Breast epithelium (tissue), 4 donors: ENCODE measurements around the gene WWOX. TPM values are rescaled to one million over a fixed set of nuclear protein-coding genes. Genes with fewer than 3 reads are reported as not detected.

Source experiments
- DNase-seq, 2 donors: peaks; one replicate each; pipeline ENCODE4 v3.0.0-alpha.2; 2019; ENCODE audit warnings: low spot score in 2 of 2
- H3K27ac ChIP-seq, 2 donors: fragments of 200-600 bp; sonication (generic) in 1 of 2; one replicate each; pipeline ENCODE4 v1.5.1; 2016 to 2019; ENCODE audit warnings: mild to moderate bottlenecking in 1 of 2
- H3K27me3 ChIP-seq, 2 donors: fragments of 200-600 bp; sonication (generic) in 1 of 2; one replicate each; pipeline versions ENCODE4 v1.5.1 to v1.6.0; 2017 to 2019; ENCODE audit warnings: control low read depth in 1 of 2, mild to moderate bottlenecking in 1 of 2
- H3K36me3 ChIP-seq: fragments of 200-600 bp; one replicate; pipeline ENCODE4 v1.5.1; 2019
- H3K4me1 ChIP-seq, 2 donors: fragments of 200-600 bp; sonication (generic); one replicate each; pipeline ENCODE4 v1.5.1; 2016 to 2019; ENCODE audit warnings: control low read depth in 1 of 2
- H3K4me3 ChIP-seq, 3 donors: fragments of 200-600 bp; sonication (generic); 1 replicate in 2 of 3; 2 replicates in 1 of 3; pipeline ENCODE4 v1.5.1; 2016 to 2019; ENCODE audit warnings: mild to moderate bottlenecking in 3 of 3, moderate library complexity in 2 of 3
- H3K9me3 ChIP-seq, 2 donors: fragments of 200-600 bp; sonication (generic) in 1 of 2; one replicate each; pipeline ENCODE4 v1.5.1; 2016 to 2019; ENCODE audit warnings: control low read depth in 1 of 2
- CTCF ChIP-seq, 3 donors: fragments of 450-650 bp; IDR thresholded peaks; one replicate each; pipeline ENCODE4 v1.5.1; 2016 to 2017; ENCODE audit warnings: antibody characterized with exemption in 3 of 3, mild to moderate bottlenecking in 3 of 3, moderate library complexity in 3 of 3
- POLR2A ChIP-seq: fragments of 450-650 bp; IDR thresholded peaks from one replicate; pipeline ENCODE4 v1.6.1; 2016; ENCODE audit warnings: antibody characterized with exemption, mild to moderate bottlenecking, moderate library complexity
- POLR2AphosphoS5 ChIP-seq, 3 donors: sonication (generic); formaldehyde crosslinking; IDR thresholded peaks; one replicate each; pipeline ENCODE4 v1.6.1; 2017; ENCODE audit warnings: antibody characterized with exemption in 3 of 3
- intact Hi-C: fragments of 100-400 bp; cut with DNase I; formaldehyde crosslinking; loops from one replicate; pipeline ENCODE4 v1.15.1; 2023; ENCODE audit warnings: low total_unique reads
- total RNA-seq, 3 donors: library from RNA; depleted of rRNA; stranded (reverse); fragments of >200 nt; gene quantifications; one replicate each; pipeline ENCODE4 v1.1.0, GENCODE V29; 2016

The WWOX gene
- total RNA-seq, 3 donors from 2014 or later, result 42.9 to 73.6 (median 43.4) TPM

- Histone ChIP-seq H3K4me1 (no peaks in the 10 kb centered on the region), H3K27me3 (no peaks in the 10 kb centered on the region), H3K36me3 (no peaks in the 10 kb centered on the region), H3K4me3 (no peak overlapping the region), H3K27ac (no peak overlapping the region), H3K9me3 (no peaks in the 10 kb centered on the region)
- TF ChIP-seq POLR2A, result no peak
- intact Hi-C loops, result no loop called here
- DNase-seq, result no peak
Observed at GRCh38 chr16:79100447-79100846, 1001.0 kb downstream of the WWOX start.

GRCh38 chr16:79101491-79101890 is 1002.0 kb downstream of the WWOX start:
- H3K27ac ChIP-seq, result no peak overlapping the region
- DNase-seq, result no peak
- TF ChIP-seq CTCF (IDR thresholded peaks at IDR 0.05), result no peak
- no peak for TF ChIP-seq POLR2A
- TF ChIP-seq POLR2AphosphoS5 (IDR thresholded peaks at IDR 0.05), result no peak
- intact Hi-C loops, result no loop called here
- H3K36me3 ChIP-seq, result no peaks in the 10 kb centered on the region
- no peaks in the 10 kb centered on the region for H3K27me3 ChIP-seq
- no peak overlapping the region for H3K4me3 ChIP-seq
- H3K9me3 ChIP-seq, result no peaks in the 10 kb centered on the region
- no peaks in the 10 kb centered on the region for H3K4me1 ChIP-seq

DNA sequence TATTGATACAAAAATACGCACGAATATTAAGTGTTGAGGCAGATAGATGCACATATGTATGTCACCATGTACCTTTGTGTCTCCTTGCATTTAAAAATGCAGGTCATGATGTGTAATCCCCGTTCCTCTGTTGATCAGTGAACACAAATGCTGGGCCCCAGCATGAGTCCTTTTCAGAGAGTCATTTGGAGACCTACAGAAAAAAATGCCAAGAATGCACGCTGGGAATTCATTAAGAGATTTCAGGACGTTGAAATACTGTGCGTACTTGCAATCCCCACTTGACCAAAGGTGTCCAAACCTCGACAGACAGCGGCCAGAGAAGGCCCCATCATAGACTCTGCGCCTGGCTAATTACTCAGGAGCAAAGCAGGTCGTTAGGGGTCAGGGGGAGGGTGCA is 1005.1 kb downstream of the WWOX start:
- no peaks in the 10 kb centered on the region for H3K4me1 ChIP-seq
- no peak for DNase-seq
- no peaks in the 10 kb centered on the region for H3K27me3 ChIP-seq
- no peaks in the 10 kb centered on the region for H3K9me3 ChIP-seq
- intact Hi-C loops, result no loop called here
- no peak overlapping the region for H3K27ac ChIP-seq
- H3K4me3 ChIP-seq, result no peak overlapping the region
- TF ChIP-seq POLR2AphosphoS5 (IDR thresholded peaks at IDR 0.05) (no peak), POLR2A (no peak), CTCF (IDR thresholded peaks at IDR 0.05) (no peak)
- no peaks in the 10 kb centered on the region for H3K36me3 ChIP-seq

DNA sequence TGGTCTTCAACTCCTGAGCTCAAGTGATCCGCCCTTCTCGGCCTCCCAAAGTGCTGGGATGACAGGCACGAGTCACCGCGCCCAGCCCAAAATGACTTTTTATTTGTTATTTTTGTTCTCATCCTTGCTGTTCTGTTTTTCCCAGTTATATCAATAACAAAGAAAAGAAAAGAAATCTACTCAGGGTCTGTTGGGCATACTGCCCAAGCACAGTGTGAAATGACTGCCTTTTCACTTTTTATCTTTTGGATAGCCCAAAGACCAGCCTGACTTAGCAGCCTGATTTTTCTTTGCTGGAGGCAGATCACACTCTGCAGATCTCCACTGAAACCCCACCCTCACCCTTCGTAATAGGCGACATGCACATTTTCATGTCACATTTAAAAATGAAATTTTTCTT is 1007.8 kb downstream of the WWOX start:
- Histone ChIP-seq H3K4me3 (no peak overlapping the region), H3K9me3 (no peaks in the 10 kb centered on the region), H3K27ac (no peak overlapping the region), H3K4me1 (no peaks in the 10 kb centered on the region), H3K27me3 (no peaks in the 10 kb centered on the region), H3K36me3 (no peaks in the 10 kb centered on the region)
- DNase-seq, result no peak
- intact Hi-C loops, result no loop called here
- no peak for TF ChIP-seq CTCF (IDR thresholded peaks at IDR 0.05)
- no peak for TF ChIP-seq POLR2A
- TF ChIP-seq POLR2AphosphoS5 (IDR thresholded peaks at IDR 0.05), result no peak

GRCh38 chr16:79109771-79110170 is 1010.3 kb downstream of the WWOX start:
- Histone ChIP-seq H3K27ac (no peak overlapping the region), H3K4me1 (no peaks in the 10 kb centered on the region), H3K9me3 (no peaks in the 10 kb centered on the region), H3K27me3 (no peaks in the 10 kb centered on the region), H3K36me3 (no peaks in the 10 kb centered on the region), H3K4me3 (no peak overlapping the region)
- no peak for TF ChIP-seq POLR2A
- no peak for DNase-seq
- intact Hi-C loops, result no loop called here

DNA sequence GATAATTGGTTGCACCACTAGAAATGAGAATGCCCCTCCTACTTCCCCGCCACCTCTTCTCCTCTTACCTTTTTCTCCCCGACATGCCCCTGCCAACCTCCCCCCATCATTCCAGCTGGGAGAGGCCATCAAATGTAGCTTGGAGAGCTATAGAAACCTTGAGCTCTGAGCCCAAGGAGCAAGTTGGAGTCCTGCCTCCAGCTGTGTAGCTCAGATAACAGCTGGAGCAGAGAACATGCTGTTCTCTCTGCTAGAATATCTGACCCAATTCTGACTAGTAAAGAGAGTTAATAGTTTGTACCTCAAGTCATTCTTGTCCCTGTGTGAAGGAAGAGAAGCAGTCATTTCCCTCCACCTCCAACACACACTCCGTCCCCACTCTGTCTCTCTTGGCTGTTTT is 1010.8 kb downstream of the WWOX start:
- intact Hi-C loops, result no loop called here
- no peak for DNase-seq
- Histone ChIP-seq H3K4me1 (no peaks in the 10 kb centered on the region), H3K36me3 (no peaks in the 10 kb centered on the region), H3K27ac (no peak overlapping the region), H3K27me3 (no peaks in the 10 kb centered on the region), H3K4me3 (no peak overlapping the region), H3K9me3 (no peaks in the 10 kb centered on the region)
- no peak for TF ChIP-seq POLR2AphosphoS5 (IDR thresholded peaks at IDR 0.05)
- TF ChIP-seq POLR2A, result no peak
- no peak for TF ChIP-seq CTCF (IDR thresholded peaks at IDR 0.05)
